NCI-H2196 treated with DMSO at 0.1 percent for 48 hours (cell line): ENCODE data around the gene ZNF93.
"Not testable (repeated sequence)": the region's sequence is repeated elsewhere in the genome, so short reads cannot be mapped to it uniquely, and the experiment has no call there.

Experiments used
- DNase-seq: peaks from one replicate; lab custom pipeline; 2025; ENCODE audit not compliant: unreplicated experiment; lab: John Stamatoyannopoulos, UW

ZNF93 gene

DNA sequence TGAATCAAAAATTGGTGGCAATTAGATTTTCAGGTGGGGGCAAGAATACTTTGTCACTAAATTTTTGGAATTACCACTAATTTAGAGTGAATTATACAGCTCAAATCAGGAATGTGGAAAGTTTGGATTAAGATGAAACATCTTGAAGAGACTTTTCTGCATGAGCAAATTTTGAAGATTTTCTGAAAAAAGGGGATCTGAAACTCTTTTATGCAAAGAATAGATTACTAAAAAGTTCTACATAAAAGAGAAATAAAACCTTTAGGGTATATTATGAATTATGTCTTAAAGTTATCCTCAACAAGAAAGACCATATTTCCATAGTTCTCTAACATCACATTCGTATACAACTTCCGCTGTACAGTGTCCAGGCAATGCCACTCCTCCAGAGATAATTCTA is 36.7 kb downstream of the ZNF93 start:
- no peak for DNase-seq

- DNase-seq: no peak
These were observed 37.7 kb downstream of the ZNF93 start for GRCh38 chr19:19938449-19938848.

DNA sequence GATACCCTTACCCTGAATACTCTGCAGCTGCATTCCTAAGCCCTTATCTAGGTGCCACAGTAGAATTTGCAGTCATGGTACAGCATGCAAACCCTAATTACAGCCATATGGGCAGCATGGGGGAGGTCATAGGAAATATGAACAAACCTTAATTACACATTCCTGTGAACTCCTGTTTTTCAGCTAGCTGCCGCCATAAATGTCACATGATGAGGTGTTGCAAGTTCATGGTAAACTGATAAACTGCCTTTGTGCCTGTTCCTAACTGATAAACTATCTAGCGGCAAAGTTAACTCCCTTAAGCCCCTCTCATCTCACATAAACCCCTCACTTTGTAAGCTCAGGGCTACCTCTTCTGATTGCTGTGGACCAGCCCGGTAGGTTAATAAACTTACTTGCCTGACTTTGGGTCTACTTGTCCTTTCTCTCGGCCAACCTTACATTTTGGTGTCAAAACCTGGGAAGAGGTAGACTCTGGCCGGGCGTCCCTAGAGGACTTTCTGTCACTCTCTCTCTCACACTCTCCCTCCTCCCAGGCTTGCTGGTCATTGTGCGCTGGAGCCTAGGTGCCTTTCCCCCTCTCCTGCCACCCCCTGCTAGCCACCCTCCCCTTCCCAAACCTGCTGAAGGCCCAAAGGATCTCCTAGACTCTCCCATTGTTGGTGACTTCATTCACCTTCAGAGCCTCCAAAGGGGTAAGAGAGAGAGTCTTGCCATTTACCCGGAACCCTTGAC is 43.3 kb downstream of the ZNF93 start:
- no peak for DNase-seq

DNA sequence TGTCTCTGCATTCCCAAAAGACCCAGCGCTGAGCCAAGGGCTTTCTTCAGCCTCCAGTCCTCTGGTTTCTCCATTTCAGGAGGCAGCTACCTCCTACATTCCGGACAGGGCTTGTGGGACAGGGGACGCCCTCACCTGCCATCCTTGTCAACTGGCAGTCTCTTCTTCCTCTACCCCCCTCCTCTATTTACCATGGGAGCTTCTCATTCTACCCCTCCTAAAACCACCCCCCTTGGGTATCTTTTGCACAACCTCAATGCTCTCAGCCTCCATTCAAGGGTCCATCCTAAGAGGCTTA is 43.8 kb downstream of the ZNF93 start:
- no peak for DNase-seq

GRCh38 chr19:19946226-19946625 is 45.5 kb downstream of the ZNF93 start:
- DNase-seq: no peak

GRCh38 chr19:19948800-19949199 is 48.1 kb downstream of the ZNF93 start:
- no peak for DNase-seq

- no peak for DNase-seq
These were observed 54.5 kb downstream of the ZNF93 start for GRCh38 chr19:19955208-19955607.

- no peak for DNase-seq
These were observed 55.8 kb downstream of the ZNF93 start for GRCh38 chr19:19956434-19957075.

- DNase-seq: not testable (repeated sequence)
These were observed 57.0 kb downstream of the ZNF93 start for GRCh38 chr19:19957766-19958165.

DNA sequence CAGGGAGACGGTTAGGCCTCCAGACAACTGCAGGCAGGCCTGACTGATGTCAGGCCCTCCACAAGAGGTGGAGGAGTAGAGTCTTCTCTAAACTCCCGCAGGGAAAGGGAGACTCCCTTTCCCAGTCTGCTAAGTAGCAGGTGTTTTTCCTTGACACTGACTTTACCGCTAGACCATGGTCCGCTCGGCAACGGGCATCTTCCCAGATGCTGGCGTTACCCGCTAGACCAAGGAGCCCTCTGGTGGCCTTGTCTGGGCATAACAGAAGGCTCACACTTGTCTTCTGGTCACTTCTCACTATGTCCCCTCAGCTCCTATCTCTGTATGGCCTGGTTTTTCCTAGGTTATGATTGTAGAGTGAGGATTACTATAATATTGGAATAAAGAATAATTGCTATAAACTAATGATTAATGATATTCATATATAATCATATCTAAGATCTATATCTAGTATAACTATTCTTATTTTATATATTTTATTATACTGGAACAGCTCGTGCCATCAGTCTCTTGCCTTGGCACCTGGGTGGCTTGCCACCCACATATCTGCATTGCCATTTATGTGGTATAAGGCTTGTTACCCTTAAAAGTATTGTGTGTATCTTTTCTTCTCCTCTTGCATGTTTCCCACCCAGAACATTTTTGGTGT is 58.5 kb downstream of the ZNF93 start:
- DNase-seq: not testable (repeated sequence)

- DNase-seq: no peak
These were observed 63.7 kb downstream of the ZNF93 start for GRCh38 chr19:19964416-19964815.

GRCh38 chr19:19966126-19966525 is 65.4 kb downstream of the ZNF93 start:
- not testable (repeated sequence) for DNase-seq

DNA sequence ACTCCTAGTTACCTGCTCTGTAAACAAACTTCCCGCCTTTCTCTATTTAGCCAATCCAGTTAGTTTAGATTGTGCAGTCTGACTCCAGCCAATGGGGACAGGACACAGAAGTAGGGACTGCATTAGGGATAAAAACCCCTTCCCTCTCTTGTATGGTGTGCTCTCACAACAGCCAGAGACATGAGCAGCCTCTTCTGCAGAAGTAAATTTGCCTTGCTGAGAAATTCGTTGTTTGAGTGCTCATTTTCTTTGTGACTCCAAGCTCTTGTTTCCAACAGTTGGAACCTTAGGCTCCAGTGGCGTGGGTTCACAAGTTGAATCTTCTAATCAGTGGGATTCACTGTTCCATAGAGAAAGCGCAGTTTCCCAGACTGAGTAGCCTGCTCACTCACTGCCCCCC is 66.1 kb downstream of the ZNF93 start:
- no peak for DNase-seq
